GM18517 (cell line): ENCODE results near the gene GIT2.
"Not testable (repeated sequence)": the region's sequence is repeated elsewhere in the genome, so short reads cannot be mapped to it uniquely, and the experiment has no call there.

ENCODE experiments used
- ATAC-seq: cut with Tn5 transposase; IDR thresholded peaks from one replicate; pipeline ENCODE4 v1.9.1; 2021; ENCODE audit warnings: mild to moderate bottlenecking, moderate library complexity; ENCODE audit not compliant: unreplicated experiment

Gene GIT2

DNA sequence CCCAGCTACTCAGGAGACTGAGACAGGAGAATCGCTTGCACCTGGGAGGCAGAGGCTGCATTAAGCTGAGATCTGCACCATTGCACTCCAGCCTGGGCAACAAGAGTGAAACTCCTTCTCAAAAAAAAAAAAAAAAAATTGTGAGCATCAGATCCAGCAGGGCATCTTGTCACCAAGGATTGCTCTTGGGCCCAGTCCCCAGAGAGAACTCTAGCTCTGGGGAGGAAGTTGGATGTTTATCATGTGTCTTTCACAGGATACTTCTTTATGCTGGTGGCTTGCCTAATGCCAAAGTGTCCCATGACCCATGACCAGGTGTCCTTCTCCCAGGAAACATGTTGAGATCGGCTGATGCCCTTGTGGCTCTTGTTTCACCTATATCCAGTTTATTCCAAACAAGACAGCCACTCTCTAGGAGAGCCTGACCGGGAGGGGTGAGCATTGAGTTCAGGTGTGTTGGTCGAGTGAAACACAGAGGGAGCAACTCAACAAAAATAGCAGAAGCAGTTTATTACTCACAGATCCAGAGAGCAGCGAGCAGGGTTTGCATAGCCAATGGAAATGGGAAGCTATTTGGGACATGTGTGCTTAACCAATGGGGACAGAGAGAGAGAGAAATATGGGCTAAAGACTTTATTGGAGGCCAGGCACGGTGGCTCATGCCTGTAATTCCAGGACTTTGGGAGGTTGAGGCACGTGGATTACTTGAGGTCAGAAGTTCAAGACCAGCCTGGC is 102.7 kb downstream of the GIT2 start:
- ATAC-seq = no peak

DNA sequence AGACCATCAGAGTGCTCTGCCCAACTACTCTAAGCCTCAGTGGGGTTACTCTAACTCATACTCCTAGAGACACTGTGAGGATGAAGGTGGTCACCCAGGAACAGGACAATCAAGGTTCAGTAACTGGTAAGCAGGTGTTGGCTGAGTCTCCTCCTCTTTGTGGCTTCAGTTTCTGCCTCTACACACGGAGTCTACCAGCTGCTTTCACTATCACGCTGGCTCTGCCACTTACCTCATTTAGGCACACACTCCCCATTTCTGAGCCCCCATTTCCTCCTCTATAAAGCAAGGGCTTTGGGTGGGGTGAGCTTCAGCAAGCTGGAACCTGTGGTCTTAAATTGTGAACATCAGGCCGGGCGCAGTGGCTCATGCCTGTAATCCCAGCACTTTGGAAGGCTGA is 103.4 kb downstream of the GIT2 start:
- peak; percentile 74 for ATAC-seq

DNA sequence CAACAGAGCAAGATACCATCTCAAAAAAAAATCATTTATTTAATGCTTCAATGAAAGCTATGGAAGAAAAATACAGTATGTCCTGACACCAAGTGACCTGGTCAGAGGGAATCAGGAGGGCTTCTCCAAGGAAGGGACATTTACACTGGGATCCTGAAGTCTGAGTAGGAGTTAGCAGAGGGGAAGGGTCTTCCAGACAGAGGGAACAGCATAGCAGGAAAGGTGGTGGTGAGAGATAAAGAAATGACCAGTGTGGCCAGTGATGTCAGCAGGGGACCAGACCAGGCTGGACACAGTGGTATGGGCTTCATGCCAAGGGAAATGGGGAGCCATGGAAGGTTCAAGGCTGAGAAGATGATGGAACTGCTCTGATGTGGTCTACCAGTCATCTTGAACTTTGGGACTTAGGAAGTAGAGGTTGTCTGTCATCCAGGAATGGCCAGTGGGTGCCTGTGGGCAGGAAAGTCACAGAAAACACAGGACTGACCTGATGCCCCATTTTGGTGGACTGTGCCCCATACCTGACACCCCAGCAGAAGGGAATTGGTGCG is 103.9 kb downstream of the GIT2 start:
- no peak for ATAC-seq

DNA sequence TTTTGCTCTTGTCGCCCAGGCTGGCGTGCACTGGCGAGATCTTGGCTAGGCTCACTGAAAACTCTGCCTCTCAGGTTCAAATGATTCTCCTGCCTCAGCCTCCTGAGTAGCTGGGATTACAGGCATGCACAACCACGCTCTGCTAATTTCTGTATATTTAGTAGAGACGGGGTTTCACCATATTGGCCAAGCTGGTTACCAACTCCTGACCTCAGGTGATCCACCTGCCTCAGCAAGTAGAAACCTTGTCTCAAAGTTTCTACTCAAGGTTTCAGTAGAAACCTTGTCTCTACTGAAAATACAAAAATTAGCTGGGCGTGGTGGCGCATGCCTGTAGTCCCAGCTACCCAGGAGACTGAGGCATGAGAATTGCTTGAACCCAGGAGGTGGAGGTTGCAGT is 104.4 kb downstream of the GIT2 start:
- not testable (repeated sequence) for ATAC-seq

DNA sequence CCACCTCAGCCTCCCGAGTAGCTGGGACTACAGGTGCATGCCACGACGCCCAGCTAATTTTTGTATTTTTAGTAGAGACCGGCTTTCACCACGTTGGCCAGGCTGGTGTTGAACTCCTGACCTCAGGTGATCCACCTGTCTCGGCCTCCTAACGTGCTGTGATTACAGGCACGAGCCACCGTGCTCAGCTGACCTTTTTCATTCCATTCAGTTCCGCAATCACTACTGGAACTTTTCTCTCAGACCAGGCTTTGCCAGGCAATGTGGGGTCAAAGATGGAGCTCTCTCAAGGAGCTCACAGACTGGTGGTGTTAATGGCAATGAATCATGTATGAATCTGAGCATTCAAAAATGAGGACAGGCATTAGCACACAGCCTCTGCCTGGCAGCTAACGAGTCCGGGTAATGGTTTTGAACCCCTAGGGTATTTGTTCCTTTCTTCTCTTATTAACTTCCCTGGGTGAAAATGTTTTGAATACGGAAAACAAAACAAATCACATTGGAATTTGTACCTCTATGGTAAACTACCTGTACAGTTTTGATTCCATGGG is 105.5 kb downstream of the GIT2 start:
- ATAC-seq = no peak

DNA sequence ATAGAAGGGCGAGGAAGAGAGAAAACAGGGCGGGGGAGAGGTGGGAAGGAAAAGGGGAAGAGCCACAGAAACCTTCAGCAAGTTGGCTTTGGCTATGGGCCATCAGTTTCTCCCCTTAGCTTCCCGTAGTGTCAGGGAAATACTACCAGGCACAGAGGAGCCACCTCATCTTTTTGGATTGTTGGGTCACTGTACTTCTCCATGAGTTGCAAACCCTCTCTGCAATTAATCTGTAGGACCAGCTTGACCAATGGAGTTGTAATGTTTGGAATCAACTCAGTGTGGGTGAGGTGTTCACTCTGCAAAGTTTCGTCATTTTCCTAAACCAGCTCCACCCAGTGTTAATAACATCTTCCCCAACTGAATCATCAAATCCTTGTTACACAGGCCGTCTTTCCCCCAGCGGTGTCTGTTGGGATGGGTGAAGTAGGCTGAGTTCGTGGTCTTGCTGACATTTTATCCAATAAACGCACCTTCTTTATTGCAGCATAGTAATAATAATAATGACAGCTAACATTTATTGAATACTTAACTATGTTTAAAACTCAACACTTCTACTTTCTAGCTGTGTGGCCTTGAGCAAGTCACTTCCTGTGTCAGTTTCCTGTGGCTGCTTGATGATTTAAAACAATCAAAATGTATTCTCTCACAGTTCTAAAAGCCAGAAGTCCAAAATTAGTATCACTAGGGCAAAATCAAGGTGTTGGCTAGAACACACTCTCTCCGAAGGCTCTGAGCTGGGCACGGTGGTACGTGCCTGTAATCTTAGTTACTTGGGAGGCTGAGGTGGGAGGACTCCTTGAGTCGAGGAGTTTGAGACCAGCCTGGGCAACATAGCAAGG is 107.8 kb downstream of the GIT2 start:
- no peak for ATAC-seq

GRCh38 chr12:109885616-109886015 is 110.6 kb downstream of the GIT2 start:
- ATAC-seq = no peak

DNA sequence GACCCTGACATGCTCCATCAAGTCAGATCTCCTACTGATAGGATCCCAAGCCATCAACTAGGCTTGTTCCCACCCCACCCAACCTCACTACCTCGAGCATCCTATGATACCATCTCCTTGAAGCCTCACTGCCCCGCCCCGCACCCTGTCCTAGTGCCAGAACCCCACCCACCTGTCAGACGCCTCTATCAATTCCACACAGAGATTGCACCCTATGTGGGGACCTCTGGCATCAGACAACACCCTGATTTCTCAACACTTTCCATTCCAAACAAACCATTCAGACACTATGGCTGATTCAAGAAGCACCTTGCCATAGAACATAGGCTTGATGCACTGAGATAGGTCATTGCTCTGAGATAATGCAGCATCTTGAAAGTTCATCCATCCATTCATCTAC is 112.7 kb downstream of the GIT2 start:
- no peak for ATAC-seq

DNA sequence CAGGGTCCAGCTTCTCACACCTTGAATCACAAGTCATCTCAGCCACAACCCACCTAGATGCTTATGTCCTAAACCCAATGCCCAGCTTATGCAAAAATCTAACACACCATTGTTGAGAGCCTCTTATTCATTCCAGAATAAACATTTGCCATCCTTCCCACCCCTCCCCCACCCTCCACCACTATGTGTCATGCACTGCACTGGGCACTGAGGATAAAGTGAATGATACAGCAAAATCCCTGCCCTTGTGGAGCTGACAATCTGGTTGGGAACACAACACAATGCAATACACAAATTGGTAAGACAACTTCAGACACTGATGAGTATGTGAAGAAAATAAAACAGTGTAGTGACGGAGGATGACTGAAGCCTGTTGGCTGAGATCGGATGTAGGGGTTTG is 114.4 kb downstream of the GIT2 start:
- no peak for ATAC-seq

DNA sequence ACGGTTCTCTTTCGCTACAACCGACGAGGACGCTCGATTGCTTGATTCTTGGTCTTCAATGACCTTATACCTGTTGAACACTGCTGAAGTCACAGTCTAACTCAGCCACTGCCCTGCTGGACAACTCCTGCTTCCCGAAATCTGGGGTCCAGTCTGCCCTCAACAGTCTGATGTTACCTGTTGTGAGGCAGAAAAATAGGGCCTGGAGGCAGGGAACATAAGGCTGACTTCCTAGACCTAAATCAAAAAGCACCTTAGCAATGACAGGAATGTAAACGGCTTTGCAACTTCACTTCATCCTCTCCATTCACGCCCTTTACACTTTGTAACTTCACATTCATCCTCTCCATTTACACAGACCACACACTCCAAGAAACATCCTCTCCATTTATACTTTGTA is 115.2 kb downstream of the GIT2 start:
- ATAC-seq = no peak

- peak; percentile 91 for ATAC-seq
Measured at GRCh38 chr12:109880043-109880931, 115.9 kb downstream of the GIT2 start, which contains the start of gene GLTP. Gene GLTP (minus strand): TSS chr12:109880541. CDS start chr12:109880374, 167 bp downstream.
